GM12874 (cell line): ENCODE results near the gene CHRM3.

ENCODE experiments used
- TF ChIP-seq, protein P1 (sequence below): IDR thresholded peaks from 2 replicates; pipeline ENCODE4 v1.5.1; 2011; ENCODE audit warnings: low read depth, mild to moderate bottlenecking, control low read depth, low read length, moderate library complexity; ENCODE audit not compliant: insufficient read depth

The CHRM3 gene

DNA sequence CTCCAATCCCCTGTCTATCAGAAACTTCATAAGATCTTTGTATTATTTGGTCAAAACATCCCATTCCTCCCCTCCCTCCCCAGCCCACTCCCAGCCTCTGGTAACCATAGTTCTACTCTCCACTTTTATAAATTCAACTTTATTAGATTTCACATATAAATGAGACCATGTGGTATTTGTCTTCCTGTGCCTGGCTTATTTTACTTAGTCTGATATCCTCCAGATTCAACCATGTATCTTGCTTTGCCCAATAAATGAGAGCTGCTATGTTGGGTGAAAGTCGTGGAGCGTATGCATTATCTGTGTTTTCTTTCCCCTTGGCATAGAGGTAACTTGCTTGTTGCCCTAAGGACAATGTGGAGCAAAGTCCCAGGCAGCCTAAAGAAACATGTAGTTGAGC is 28.5 kb upstream of the CHRM3 start:
- TF ChIP-seq, protein P1, sequence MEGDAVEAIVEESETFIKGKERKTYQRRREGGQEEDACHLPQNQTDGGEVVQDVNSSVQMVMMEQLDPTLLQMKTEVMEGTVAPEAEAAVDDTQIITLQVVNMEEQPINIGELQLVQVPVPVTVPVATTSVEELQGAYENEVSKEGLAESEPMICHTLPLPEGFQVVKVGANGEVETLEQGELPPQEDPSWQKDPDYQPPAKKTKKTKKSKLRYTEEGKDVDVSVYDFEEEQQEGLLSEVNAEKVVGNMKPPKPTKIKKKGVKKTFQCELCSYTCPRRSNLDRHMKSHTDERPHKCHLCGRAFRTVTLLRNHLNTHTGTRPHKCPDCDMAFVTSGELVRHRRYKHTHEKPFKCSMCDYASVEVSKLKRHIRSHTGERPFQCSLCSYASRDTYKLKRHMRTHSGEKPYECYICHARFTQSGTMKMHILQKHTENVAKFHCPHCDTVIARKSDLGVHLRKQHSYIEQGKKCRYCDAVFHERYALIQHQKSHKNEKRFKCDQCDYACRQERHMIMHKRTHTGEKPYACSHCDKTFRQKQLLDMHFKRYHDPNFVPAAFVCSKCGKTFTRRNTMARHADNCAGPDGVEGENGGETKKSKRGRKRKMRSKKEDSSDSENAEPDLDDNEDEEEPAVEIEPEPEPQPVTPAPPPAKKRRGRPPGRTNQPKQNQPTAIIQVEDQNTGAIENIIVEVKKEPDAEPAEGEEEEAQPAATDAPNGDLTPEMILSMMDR = no peak

GRCh38 chr1:239361403-239361802 is 25.0 kb upstream of the CHRM3 start:
- TF ChIP-seq, protein P1 = no peak

DNA sequence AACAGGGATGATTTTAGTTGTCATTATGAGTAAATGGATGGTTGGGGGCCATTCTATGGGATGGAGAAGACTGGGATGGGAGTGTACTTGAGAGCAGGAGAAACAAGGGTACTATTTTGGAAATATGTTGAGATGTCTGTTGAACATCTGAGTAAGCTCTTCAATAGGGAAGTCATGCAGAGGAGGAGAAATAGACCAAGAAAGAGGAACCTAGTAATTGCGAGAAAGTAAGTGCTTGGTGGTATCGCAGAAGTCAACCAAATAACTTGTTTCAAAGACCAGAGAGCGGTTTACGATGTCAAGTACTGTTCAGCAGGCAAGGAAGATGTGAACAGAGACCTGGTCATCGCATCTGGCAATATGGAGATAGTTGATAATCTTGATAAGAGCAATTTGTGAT is 22.4 kb upstream of the CHRM3 start:
- TF ChIP-seq, protein P1 = no peak

DNA sequence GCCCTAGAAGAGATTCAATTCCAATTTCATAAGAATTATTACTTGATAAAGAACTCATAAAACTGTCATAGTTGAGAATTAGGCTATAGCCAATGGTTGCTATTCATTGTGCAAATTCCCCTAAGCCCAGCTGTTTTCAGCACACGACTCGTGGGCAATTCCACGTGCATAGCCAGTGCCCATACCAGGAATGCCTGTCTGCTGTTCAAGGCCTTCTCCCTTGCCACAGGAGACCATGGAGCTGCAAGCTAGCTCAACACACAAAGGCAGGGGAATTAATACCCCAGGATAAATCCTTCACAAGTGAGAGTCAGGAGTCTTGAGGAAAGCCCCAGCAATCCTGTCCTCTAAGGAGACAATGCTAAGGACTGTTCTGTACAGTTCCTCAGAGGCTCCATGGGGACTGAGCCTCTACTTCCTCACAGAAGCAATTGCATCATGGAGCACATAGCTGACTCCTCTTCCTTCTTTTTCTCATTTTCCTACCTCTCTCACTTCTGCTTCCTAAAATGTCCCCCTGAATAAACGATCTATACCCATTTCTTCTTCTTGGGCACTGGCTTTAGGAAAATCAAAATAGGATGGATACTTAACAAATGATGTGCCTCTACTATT is 19.1 kb upstream of the CHRM3 start:
- TF ChIP-seq, protein P1 = no peak

- TF ChIP-seq, protein P1 = no peak
These were observed 17.8 kb upstream of the CHRM3 start for GRCh38 chr1:239368436-239369109.

DNA sequence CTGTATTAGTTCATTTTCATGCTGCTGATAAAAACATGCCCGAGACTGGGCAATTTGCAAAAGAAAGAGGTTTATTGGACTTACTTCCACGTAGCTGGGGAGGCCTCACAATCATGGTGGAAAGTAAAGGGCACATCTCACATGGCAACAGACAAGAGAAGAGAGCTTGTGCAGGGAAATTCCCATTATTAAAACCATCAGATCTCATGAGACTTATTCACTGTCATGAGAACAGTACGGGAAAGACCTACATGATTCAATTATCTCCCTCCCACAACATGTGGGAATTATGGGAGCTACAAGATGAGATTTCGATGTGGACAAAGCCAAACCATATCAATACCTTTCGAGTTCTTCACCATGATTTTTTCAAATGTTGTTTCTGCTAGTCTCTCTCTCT is 3.7 kb upstream of the CHRM3 start:
- TF ChIP-seq, protein P1 = no peak

DNA sequence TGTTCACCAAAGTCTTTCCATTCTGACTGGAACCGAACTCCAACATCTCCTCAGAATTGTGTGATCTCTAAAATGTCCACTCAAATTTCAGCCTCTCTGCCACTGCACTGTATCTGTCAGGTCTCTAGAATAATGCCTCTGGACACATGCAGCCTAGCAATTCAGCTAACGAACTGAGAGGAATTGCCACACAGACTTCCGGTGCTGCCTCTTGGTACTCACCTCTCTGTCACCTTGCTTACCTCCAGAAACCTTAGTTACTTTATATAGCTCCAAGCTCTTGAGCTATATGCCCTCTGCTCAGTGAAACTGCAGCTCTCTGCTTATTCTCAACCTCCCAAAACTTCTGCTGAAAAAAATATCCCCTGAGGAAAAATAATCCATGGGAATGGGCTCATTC is 2.7 kb upstream of the CHRM3 start:
- TF ChIP-seq, protein P1 = no peak
